Activated CD4-positive, alpha-beta T cell treated with anti-CD3 and anti-CD28 coated beads, Interleukin-2, amount 10 ng/mL, durations not matched to agents 7 days and 5 days (primary cell): Measurements from ENCODE around the gene CLEC1A. TPM values are rescaled to one million over a fixed set of nuclear protein-coding genes. Genes with fewer than 3 reads are reported as not detected.

Experiments
- CTCF ChIA-PET: fragments of 350-600 bp; sonication (Branson Sonifier 250); formaldehyde crosslinking; loops from one replicate; lab custom pipeline; 2021; ENCODE audit warnings: antibody characterized with exemption; lab: Charles Lee
- POLR2A ChIA-PET: fragments of 350-600 bp; sonication (Branson Sonifier 250); formaldehyde crosslinking; loops from one replicate; lab custom pipeline; 2021; ENCODE audit warnings: antibody characterized with exemption; lab: Charles Lee
- DNase-seq: peaks from one replicate; pipeline ENCODE4 v3.0.0-alpha.2; 2020
- H3K27ac Mint-ChIP-seq: one replicate; pipeline ENCODE4 v1.8.0; 2021; ENCODE audit warnings: mild to moderate bottlenecking, moderate library complexity, mixed read lengths
- H3K27me3 Mint-ChIP-seq: one replicate; pipeline ENCODE4 v1.8.0; 2021; ENCODE audit warnings: mixed read lengths
- H3K36me3 Mint-ChIP-seq: one replicate; pipeline ENCODE4 v1.8.0; 2021; ENCODE audit warnings: low read depth, mixed read lengths
- H3K4me1 Mint-ChIP-seq: one replicate; pipeline ENCODE4 v1.8.0; 2021; ENCODE audit warnings: mixed read lengths
- H3K4me3 Mint-ChIP-seq: one replicate; pipeline ENCODE4 v1.8.0; 2021; ENCODE audit warnings: mild to moderate bottlenecking, moderate library complexity, mixed read lengths
- H3K9me3 Mint-ChIP-seq: one replicate; pipeline ENCODE4 v1.8.0; 2021; ENCODE audit warnings: mixed read lengths
- total RNA-seq, 2 experiments: library from RNA; stranded (reverse); gene quantifications; one replicate each; pipeline ENCODE4 v1.2.3, GENCODE V29; 2021

The CLEC1A gene
- total RNA-seq, 2 experiments from 2014 or later, result not detected

DNA sequence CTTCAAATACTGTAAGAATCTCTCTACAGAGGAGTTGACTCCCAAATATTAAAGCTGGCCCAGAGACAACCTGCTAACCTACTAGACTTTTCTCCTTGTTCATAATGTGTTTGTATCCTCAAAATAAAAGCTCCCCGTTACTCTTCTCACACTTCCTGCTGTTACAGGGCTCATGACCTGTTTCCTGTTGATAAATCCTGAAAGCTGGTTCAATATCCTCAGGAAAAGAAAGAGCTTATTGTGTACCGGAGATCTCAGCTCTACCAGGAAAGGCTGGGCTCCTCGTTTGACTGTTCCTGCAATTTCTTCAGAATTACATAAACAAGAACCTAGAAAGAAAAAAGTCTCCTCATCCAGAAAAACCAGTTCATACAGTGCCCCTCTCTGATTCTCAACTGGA, 30.8 kb downstream of the CLEC1A start:
- H3K4me1 Mint-ChIP-seq, result peaks cover 12% of the 10 kb centered on the region
- H3K36me3 Mint-ChIP-seq, result no peaks in the 10 kb centered on the region
- no peak overlapping the region for H3K4me3 Mint-ChIP-seq
- no peak for DNase-seq
- ChIA-PET CTCF (no interaction called here), POLR2A (interaction anchor here (0.6 kb wide), 1 partner anchor 105 kb away, joined by 3 read pairs; no protein-coding TSS in a partner anchor)
- no peak overlapping the region for H3K27ac Mint-ChIP-seq
- peaks cover 32% of the 10 kb centered on the region for H3K27me3 Mint-ChIP-seq
- no peaks in the 10 kb centered on the region for H3K9me3 Mint-ChIP-seq

DNA sequence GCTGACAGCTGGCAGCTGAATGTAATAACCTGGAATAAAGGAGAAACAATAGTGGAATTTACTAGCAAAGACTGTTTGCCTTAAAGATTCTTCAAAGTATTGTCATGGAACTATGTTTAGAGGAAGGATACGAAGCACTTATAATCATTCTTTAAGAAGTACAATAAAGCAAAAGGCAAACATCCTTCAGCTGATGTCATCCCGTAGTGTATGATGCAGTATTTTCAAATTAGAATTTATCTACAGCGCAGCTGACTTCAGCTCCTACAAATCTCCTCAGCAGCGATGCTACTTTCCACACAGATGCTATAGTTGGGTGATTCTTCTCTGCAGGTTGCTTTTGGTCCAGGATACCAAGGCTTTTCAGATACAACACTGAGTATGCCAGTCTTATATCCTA, 31.5 kb downstream of the CLEC1A start:
- no peaks in the 10 kb centered on the region for H3K36me3 Mint-ChIP-seq
- no peaks in the 10 kb centered on the region for H3K9me3 Mint-ChIP-seq
- H3K4me1 Mint-ChIP-seq, result peaks cover 12% of the 10 kb centered on the region
- ChIA-PET POLR2A (interaction anchor here (0.6 kb wide), 1 partner anchor 105 kb away, joined by 3 read pairs; no protein-coding TSS in a partner anchor), CTCF (interaction anchor here (0.6 kb wide), 1 partner anchor 64 kb away, joined by 4 read pairs; no protein-coding TSS in a partner anchor)
- H3K27ac Mint-ChIP-seq, result no peak overlapping the region
- peaks cover 35% of the 10 kb centered on the region for H3K27me3 Mint-ChIP-seq
- no peak overlapping the region for H3K4me3 Mint-ChIP-seq
- DNase-seq, result no peak

DNA sequence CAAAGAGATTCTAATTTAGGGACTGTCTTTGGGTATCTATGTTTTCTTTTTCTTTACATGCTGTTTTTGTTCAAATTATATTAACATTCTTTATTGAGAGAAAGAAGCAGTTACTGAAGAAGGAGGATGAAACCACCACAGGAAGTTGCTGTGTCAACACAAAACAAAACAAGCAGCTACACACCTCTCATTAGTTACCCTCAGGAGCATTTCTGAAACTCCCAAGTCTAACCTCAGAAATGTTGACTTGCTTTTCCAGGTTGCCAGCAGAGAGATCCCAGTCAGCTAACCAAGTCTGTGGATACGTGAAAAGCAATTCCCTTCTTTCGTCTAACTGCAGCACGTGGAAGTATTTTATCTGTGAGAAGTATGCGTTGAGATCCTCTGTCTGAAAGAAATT, 33.5 kb downstream of the CLEC1A start:
- Mint-ChIP-seq H3K36me3 (no peaks in the 10 kb centered on the region), H3K27me3 (peaks cover 37% of the 10 kb centered on the region), H3K9me3 (no peaks in the 10 kb centered on the region), H3K4me1 (peaks cover 12% of the 10 kb centered on the region), H3K4me3 (no peak overlapping the region), H3K27ac (no peak overlapping the region)
- POLR2A ChIA-PET, result no interaction called here
- no peak for DNase-seq
- CTCF ChIA-PET, result no interaction called here

DNA sequence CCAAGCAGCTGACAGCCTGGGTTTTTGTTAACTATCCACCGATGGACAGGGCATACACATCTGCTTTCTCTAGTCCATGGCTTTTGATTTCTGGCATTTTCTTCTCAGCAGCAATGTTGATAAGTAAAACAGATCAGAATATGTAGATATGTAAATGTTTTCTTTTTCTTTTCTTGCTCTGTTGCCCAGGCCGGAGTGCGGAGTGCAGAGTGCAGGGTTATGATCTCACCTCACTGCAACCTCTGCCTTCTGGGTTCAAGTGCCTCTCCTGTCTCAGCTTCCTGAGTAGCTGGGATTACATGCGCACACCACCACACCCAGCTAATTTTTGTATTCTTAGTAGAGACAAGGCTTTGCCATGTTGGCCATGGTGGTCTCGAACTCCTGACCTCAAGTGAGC, 40.4 kb downstream of the CLEC1A start:
- DNase-seq, result no peak

DNA sequence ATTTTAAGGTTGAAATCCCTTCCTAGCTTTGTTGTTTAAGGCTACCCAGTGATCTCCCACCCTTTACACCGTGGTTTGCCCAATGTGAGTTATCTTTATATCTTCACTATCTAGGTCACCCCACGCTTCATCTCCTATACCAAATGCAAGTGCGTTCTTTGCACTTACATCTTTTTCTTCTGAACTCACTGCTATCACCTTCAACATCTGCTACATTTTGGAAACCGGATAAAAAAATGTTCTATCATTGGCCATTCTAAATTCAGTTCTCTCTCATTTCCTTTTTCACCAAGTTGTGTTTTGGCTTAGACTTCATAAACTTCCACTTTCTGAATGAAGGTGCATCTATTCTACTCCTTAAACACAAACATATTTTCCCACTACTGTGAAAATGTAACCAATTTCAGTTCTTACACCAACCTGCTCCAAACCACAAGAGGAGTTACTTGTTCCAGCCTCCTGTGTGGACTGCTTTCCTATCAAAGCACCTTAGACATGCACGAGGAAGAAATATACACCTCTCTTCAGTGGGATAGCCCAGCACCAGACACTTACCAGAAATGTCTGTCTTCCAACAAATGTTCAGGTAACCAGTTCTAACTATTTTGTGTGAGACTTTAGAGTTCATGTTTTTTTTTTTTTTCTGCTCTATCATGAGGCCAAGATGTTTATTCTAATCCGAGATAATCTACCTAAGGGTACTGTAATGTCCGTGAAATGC, 46.4 kb downstream of the CLEC1A start:
- peaks cover 24% of the 10 kb centered on the region for H3K27me3 Mint-ChIP-seq
- ChIA-PET CTCF (no interaction called here), POLR2A (no interaction called here)
- DNase-seq, result no peak
- H3K4me3 Mint-ChIP-seq, result no peak overlapping the region
- no peaks in the 10 kb centered on the region for H3K36me3 Mint-ChIP-seq
- H3K9me3 Mint-ChIP-seq, result no peaks in the 10 kb centered on the region
- no peak overlapping the region for H3K27ac Mint-ChIP-seq
- peaks cover 7% of the 10 kb centered on the region for H3K4me1 Mint-ChIP-seq

More for the DNA sequence above, 40.4 kb downstream of the CLEC1A start:
- Mint-ChIP-seq H3K27ac (no peak overlapping the region), H3K36me3 (no peaks in the 10 kb centered on the region), H3K4me1 (no peaks in the 10 kb centered on the region), H3K9me3 (no peaks in the 10 kb centered on the region), H3K27me3 (peaks cover 22% of the 10 kb centered on the region), H3K4me3 (no peak overlapping the region)
- POLR2A ChIA-PET, result no interaction called here
- CTCF ChIA-PET, result no interaction called here

DNA sequence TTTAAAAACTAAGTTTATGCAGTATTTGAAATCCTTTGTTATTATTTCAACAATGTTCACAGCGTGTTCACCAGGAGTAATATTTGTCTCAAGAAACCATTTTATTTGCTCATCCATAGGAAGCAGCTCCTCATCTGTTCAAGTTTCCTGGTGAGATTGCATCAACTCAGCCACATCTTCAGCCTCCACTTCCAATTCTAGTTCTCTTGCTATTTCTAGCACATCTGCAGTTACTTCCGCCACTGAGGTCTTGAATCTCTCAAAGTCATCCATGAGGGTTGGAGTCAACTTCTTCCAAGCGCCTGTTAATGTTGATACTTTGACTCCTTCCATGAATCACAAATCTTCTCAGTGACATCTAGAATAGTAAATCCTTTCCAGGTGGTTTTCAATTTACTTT, 50.3 kb downstream of the CLEC1A start:
- Mint-ChIP-seq H3K9me3 (no peaks in the 10 kb centered on the region), H3K4me3 (no peak overlapping the region), H3K36me3 (no peaks in the 10 kb centered on the region), H3K27me3 (peaks cover 23% of the 10 kb centered on the region), H3K27ac (no peak overlapping the region), H3K4me1 (peaks cover 7% of the 10 kb centered on the region)
- DNase-seq, result no peak
- POLR2A ChIA-PET, result no interaction called here
- CTCF ChIA-PET, result interaction anchor here (0.6 kb wide), 2 partner anchors 222 to 463 kb away, joined by 3 to 5 read pairs; no protein-coding TSS in a partner anchor

DNA sequence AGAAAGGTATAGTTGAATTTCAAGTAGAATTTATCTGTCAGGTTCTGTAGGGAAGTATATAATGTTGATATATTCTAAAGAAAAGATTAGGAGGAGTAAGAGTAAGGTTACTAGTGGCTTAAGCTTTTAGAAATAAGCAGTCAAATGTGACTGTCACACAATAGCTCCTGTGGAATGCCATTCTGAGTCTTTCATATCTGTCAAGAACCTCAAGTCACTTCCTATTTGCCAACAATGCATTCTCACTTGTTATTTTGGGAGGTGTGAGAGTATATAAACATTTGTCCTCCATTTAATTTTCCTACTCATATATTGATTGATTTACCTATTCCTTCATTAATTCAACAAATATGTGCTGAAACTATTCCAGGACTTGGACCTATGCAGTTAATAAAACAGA, 56.6 kb downstream of the CLEC1A start:
- no peak overlapping the region for H3K27ac Mint-ChIP-seq
- H3K27me3 Mint-ChIP-seq, result peaks cover 27% of the 10 kb centered on the region
- no peaks in the 10 kb centered on the region for H3K9me3 Mint-ChIP-seq
- no peaks in the 10 kb centered on the region for H3K36me3 Mint-ChIP-seq
- H3K4me1 Mint-ChIP-seq, result no peaks in the 10 kb centered on the region
- CTCF ChIA-PET, result interaction anchor here (0.9 to 1.2 kb wide), 2 partner anchors 194 to 228 kb away, joined by 3 read pairs; no protein-coding TSS in a partner anchor
- POLR2A ChIA-PET, result interaction anchor here (0.6 kb wide), 1 partner anchor 228 kb away, joined by 6 read pairs; no protein-coding TSS in a partner anchor
- no peak overlapping the region for H3K4me3 Mint-ChIP-seq
- no peak for DNase-seq

DNA sequence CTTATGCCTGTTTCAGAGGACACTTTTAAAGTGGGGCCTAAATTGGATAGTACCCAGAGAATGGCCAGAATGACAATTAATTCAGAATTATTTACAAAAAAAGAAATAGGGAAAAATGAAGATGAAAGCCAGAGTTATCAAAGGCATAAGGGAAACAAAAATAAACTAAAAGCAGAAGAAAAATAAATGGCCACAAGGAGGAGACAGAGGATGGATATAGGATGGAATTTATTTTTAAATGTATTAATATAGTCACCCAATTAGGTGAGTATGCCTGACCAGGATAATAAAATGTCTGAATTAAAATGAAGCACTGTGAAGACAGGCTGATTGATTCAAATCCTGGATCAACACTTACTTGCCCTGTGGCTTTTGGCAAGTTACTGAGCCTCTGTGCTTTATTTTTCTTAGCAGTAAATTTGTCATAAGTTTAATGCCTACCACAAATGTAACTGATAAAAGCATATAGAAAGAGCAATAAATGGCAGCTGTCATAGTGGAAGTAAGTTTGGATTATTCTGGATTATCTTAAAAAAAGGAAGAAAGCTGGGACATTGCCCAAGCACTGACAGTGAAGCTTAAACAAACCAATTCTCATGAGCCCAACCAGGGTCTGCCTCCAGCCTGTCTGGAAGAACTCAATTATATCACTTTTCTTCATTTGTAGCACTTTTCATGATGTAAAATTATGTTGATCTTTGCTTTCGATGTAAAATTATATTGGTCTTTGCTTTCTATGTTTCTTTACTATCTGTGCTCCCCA, 64.8 kb downstream of the CLEC1A start:
- Mint-ChIP-seq H3K36me3 (no peaks in the 10 kb centered on the region), H3K27me3 (peaks cover 14% of the 10 kb centered on the region), H3K9me3 (no peaks in the 10 kb centered on the region), H3K4me3 (no peak overlapping the region), H3K27ac (no peak overlapping the region), H3K4me1 (no peaks in the 10 kb centered on the region)
- ChIA-PET POLR2A (no interaction called here), CTCF (no interaction called here)
- DNase-seq, result no peak

DNA sequence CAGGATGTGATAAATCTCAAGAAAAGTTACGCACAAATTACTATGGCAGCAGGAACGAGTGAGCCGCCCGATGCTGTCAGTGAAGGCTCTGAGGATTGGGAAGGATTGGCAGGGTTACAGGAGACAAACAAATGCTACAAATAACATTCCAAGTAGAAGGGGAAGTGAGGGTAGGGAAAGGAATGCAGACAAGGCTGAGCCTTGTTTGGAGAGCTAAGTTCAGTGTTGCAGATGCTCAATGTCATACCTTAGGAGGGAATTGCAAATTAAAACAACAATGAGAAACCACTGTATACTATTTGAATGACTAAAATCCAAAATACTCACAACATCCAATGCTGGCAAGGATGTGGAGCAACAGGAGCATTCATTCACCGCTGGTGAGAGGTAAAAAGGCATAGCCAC, 67.0 kb downstream of the CLEC1A start:
- no peak for DNase-seq
- Mint-ChIP-seq H3K36me3 (no peaks in the 10 kb centered on the region), H3K27me3 (peaks cover 17% of the 10 kb centered on the region), H3K27ac (no peak overlapping the region), H3K4me3 (no peak overlapping the region), H3K9me3 (no peaks in the 10 kb centered on the region), H3K4me1 (no peaks in the 10 kb centered on the region)
- ChIA-PET CTCF (interaction anchor here (0.7 kb wide), 1 partner anchor 361 kb away, joined by 4 read pairs; no protein-coding TSS in a partner anchor), POLR2A (no interaction called here)

DNA sequence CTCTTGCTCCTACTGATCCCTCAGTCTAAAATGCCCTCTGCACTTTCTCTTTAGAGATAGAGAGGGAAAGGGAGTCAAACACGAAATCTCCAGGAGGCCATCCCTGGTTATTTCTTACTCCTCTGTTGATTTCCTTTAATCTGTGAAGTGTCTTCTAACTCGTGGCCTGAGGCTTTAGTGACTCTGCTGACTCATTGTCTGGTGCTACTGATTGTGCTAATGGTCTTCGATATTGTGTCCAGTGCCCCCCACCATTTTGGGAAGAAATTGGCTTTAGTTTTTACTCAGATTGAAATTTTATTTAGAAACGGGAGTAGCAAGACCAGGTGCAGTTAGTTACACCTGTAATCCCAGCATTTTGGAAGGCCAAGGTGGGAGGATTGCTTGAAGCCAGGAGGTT, 67.5 kb downstream of the CLEC1A start:
- H3K36me3 Mint-ChIP-seq, result no peaks in the 10 kb centered on the region
- POLR2A ChIA-PET, result no interaction called here
- peaks cover 15% of the 10 kb centered on the region for H3K27me3 Mint-ChIP-seq
- H3K4me1 Mint-ChIP-seq, result no peaks in the 10 kb centered on the region
- CTCF ChIA-PET, result no interaction called here
- H3K27ac Mint-ChIP-seq, result no peak overlapping the region
- no peak overlapping the region for H3K4me3 Mint-ChIP-seq
- H3K9me3 Mint-ChIP-seq, result no peaks in the 10 kb centered on the region
- no peak for DNase-seq

DNA sequence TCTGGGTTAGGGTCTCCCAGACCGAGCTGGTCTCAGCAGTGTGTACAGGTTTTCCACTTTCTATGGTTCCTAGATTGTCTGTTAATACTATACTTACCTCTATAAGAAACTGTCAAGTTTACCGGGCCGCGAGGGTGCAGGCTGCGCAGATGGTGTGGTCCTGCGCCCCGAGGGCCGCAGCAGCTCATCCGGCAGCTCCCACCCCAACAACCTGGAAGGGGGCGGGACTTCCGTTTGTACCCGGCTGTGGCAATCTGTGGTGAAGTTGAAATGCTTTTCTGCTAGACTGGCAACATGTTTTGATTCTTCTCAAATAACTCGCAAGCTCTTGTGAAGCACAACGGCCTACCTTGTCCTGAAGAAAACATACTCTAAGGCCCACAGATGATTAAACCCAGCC, 68.3 kb downstream of the CLEC1A start, which contains the start of gene CLEC9A:
TSS of gene CLEC9A (plus strand) at position 237 of the 400 bp plus-strand sequence. CDS start 22,006 bp downstream, outside the sequence.
- CTCF ChIA-PET, result no interaction called here

DNA sequence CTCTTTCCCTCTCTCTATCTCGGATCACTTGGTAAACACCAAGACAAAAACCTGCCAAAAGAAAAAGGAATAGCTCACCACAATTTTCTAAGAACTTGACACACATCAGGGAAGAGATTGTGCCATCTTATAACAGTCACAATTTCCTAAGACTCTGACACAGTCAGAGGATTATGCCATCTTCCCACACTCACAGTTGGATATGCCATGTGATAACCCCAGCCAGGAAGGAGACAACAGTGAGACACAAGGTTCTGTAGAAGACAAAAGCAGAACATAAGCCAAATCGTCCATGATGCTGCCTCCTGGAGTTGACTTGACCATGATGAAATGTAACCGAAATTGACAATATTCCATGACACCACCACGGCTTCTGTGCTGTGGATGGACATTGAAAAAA, 71.1 kb downstream of the CLEC1A start:
- no peak for DNase-seq
- peaks cover 12% of the 10 kb centered on the region for H3K27me3 Mint-ChIP-seq
- H3K4me1 Mint-ChIP-seq, result no peaks in the 10 kb centered on the region
- no peak overlapping the region for H3K27ac Mint-ChIP-seq
- ChIA-PET POLR2A (no interaction called here), CTCF (no interaction called here)
- H3K4me3 Mint-ChIP-seq, result no peak overlapping the region
- H3K36me3 Mint-ChIP-seq, result no peaks in the 10 kb centered on the region
- H3K9me3 Mint-ChIP-seq, result no peaks in the 10 kb centered on the region

More for the DNA sequence above, 68.3 kb downstream of the CLEC1A start, which contains the start of gene CLEC9A:
- Mint-ChIP-seq H3K4me1 (no peaks in the 10 kb centered on the region), H3K4me3 (no peak within 1 kb of the TSS), H3K27me3 (peaks cover 11% of the 10 kb centered on the region), H3K36me3 (no peaks in the 10 kb centered on the region), H3K27ac (no peak within 1 kb of the TSS), H3K9me3 (no peaks in the 10 kb centered on the region)
- POLR2A ChIA-PET, result no interaction called here
- no peak for DNase-seq

DNA sequence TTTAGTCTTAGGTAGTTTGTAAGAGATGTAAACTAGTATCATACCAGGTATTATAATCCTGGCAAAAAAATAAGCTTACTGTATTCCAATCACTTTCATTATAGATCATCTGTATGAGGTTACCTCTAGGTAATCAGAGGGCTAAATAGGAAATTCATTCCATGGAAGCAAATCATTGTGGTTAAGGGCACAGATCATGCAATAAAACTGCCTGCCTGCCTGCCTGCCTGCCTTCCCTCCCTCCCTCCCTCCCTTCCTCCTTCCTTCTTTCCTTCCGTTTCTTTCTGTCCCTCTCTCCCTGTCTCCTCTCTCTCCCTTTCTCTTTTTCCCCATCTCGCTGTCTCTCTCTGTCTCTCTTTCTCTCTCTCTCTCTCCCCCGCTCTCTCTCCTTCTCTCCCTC, 71.5 kb downstream of the CLEC1A start:
- H3K4me3 Mint-ChIP-seq, result no peak overlapping the region
- H3K9me3 Mint-ChIP-seq, result no peaks in the 10 kb centered on the region
- no peak for DNase-seq
- H3K4me1 Mint-ChIP-seq, result no peaks in the 10 kb centered on the region
- POLR2A ChIA-PET, result no interaction called here
- CTCF ChIA-PET, result no interaction called here
- H3K27me3 Mint-ChIP-seq, result peaks cover 12% of the 10 kb centered on the region
- H3K36me3 Mint-ChIP-seq, result no peaks in the 10 kb centered on the region
- no peak overlapping the region for H3K27ac Mint-ChIP-seq
